GM12892 (cell line): ENCODE results near the gene GNAL.

Experiments used
- POLR2A ChIP-seq: IDR thresholded peaks from 2 replicates; pipeline ENCODE4 v1.6.1; 2011; ENCODE audit warnings: low read depth, low read length, control low read depth
- POLR2AphosphoS5 ChIP-seq: IDR thresholded peaks from 2 replicates; pipeline ENCODE4 v1.6.1; 2011; ENCODE audit warnings: low read depth, low read length, control low read depth
- TAF1 ChIP-seq: IDR thresholded peaks from 2 replicates; pipeline ENCODE4 v1.6.1; 2011; ENCODE audit warnings: low read depth, mild to moderate bottlenecking, control low read depth, low read length, borderline replicate concordance

DNA sequence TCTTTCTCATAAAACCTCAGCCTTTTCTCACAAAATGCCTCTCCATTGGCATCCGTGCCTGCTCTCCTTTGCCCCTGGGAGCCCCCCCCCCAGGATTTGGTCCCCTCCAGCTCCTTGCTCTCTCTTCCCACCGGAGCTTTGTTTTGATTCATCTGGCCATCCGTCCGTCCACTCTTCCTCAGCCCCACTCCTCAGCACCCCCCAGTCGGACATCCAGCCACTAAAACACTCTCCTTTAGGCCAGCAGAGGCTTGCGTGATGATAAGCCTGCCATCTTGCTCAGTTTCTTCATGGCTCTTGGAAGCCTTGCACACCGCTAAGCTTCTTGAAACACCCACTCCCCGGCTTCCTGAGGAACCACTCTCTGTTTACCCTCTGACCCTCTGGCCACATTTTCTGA, 31.5 kb upstream of the GNAL start:
- TF ChIP-seq POLR2A = no peak
- TF ChIP-seq TAF1 = no peak
- TF ChIP-seq POLR2AphosphoS5 = no peak
